Liver (tissue), 9 donors: ENCODE results near the gene DMAC2L. TPM values are rescaled to one million over a fixed set of nuclear protein-coding genes. Genes with fewer than 3 reads are reported as not detected.

Experiments
- DNase-seq: peaks from one replicate; pipeline ENCODE4 v3.0.0-alpha.2; 2017; ENCODE audit warnings: low spot score
- H3K27ac ChIP-seq, 2 donors: one replicate each; pipeline ENCODE4 v1.7.0; 2013; ENCODE audit warnings: inconsistent platforms in 2 of 2, low read length in 2 of 2, control low read depth in 1 of 2, low read depth in 1 of 2, mild to moderate bottlenecking in 1 of 2
- H3K27me3 ChIP-seq, 4 donors: one replicate each; pipeline versions ENCODE4 v1.6.1 to v1.7.0; 2013; ENCODE audit warnings: low read length in 3 of 4, inconsistent platforms in 1 of 4, mild to moderate bottlenecking in 1 of 4, moderate library complexity in 1 of 4; ENCODE audit not compliant: control insufficient read depth in 4 of 4, insufficient read depth in 4 of 4
- H3K36me3 ChIP-seq, 4 donors: one replicate each; pipeline versions ENCODE4 v1.6.1 to v1.7.0; 2013; ENCODE audit warnings: low read length in 3 of 4, mild to moderate bottlenecking in 3 of 4, low read depth in 1 of 4, moderate library complexity in 1 of 4; ENCODE audit not compliant: control insufficient read depth in 4 of 4, insufficient read depth in 3 of 4
- H3K4me1 ChIP-seq, 4 donors: one replicate each; pipeline versions ENCODE4 v1.6.1 to v1.7.0; 2013; ENCODE audit warnings: low read length in 3 of 4, mild to moderate bottlenecking in 3 of 4, moderate library complexity in 1 of 4; ENCODE audit not compliant: control insufficient read depth in 4 of 4, insufficient read depth in 4 of 4
- H3K4me3 ChIP-seq, 3 donors: one replicate each; pipeline versions ENCODE4 v1.6.1 to v1.7.0; 2013; ENCODE audit warnings: low read length in 3 of 3, control low read depth in 1 of 3, low read depth in 1 of 3, mild to moderate bottlenecking in 1 of 3
- H3K9ac ChIP-seq, 2 donors: one replicate each; pipeline ENCODE4 v1.7.0; 2013; ENCODE audit warnings: low read length in 2 of 2, mild to moderate bottlenecking in 2 of 2, moderate library complexity in 2 of 2, control low read depth in 1 of 2, low read depth in 1 of 2
- H3K9me3 ChIP-seq, 4 donors: one replicate each; pipeline versions ENCODE4 v1.6.1 to v1.7.0; 2013; ENCODE audit warnings: low read length in 3 of 4; ENCODE audit not compliant: control insufficient read depth in 4 of 4
- CTCF ChIP-seq: fragments of 150-350 bp; IDR thresholded peaks from 2 replicates; pipeline ENCODE4 v1.5.1; 2017; ENCODE audit warnings: improper control_type of control experiment, low read depth, low read length; ENCODE audit not compliant: missing input control
- EGR1 ChIP-seq, 2 donors: IDR thresholded peaks; 2 replicates each; pipeline ENCODE4 v1.6.1; 2016 to 2018; ENCODE audit warnings: antibody characterized with exemption in 2 of 2, low read depth in 2 of 2
- FOXA1 ChIP-seq: IDR thresholded peaks from 2 replicates; pipeline ENCODE4 v1.6.1; 2016; ENCODE audit warnings: antibody characterized with exemption
- FOXA2 ChIP-seq: IDR thresholded peaks from 2 replicates; pipeline ENCODE4 v1.6.1; 2016; ENCODE audit warnings: antibody characterized with exemption
- GABPA ChIP-seq, 2 donors: IDR thresholded peaks in 1 of 2; conservative IDR thresholded peaks in 1 of 2; 2 replicates each; pipeline ENCODE4 v1.6.1; 2016; ENCODE audit warnings: antibody characterized with exemption in 2 of 2, mild to moderate bottlenecking in 1 of 2, moderate library complexity in 1 of 2
- HNF4A ChIP-seq, 2 donors: conservative IDR thresholded peaks; 2 replicates each; pipeline ENCODE4 v1.6.1; 2016; ENCODE audit warnings: antibody characterized with exemption in 2 of 2, mild to moderate bottlenecking in 2 of 2
- JUND ChIP-seq, 2 donors: IDR thresholded peaks; 2 replicates each; pipeline ENCODE4 v1.6.1; 2016; ENCODE audit warnings: antibody characterized with exemption in 2 of 2
- NR2F2 ChIP-seq: IDR thresholded peaks from 2 replicates; pipeline ENCODE4 v1.6.1; 2016; ENCODE audit warnings: antibody characterized with exemption
- RAD21 ChIP-seq, 2 donors: IDR thresholded peaks; 2 replicates each; pipeline ENCODE4 v1.6.1; 2016; ENCODE audit warnings: antibody characterized with exemption in 2 of 2, mild to moderate bottlenecking in 2 of 2
- RXRA ChIP-seq, 2 donors: IDR thresholded peaks; 2 replicates each; pipeline ENCODE4 v1.6.1; 2017 to 2018; ENCODE audit warnings: antibody characterized with exemption in 2 of 2, mild to moderate bottlenecking in 1 of 2
- SP1 ChIP-seq: IDR thresholded peaks from 2 replicates; pipeline ENCODE4 v1.6.1; 2018; ENCODE audit warnings: antibody characterized with exemption, mild to moderate bottlenecking
- TAF1 ChIP-seq: conservative IDR thresholded peaks from 2 replicates; pipeline ENCODE4 v1.6.1; 2016; ENCODE audit warnings: antibody characterized with exemption, mild to moderate bottlenecking
- YY1 ChIP-seq: IDR thresholded peaks from 2 replicates; pipeline ENCODE4 v1.6.1; 2016; ENCODE audit warnings: antibody characterized with exemption, mild to moderate bottlenecking
- WGBS: extraction: QIAGEN DNeasy Blood & Tissue Kit; methylation state at CpG from one replicate; pipeline ENCODE4 v1.1.7; 2013; 5-methylcytosine and 5-hydroxymethylcytosine counted together
- polyA plus RNA-seq, 2 donors: library from polyadenylated mRNA; stranded (reverse) in 1 of 2; unstranded in 1 of 2; fragments of 200-250 nt in 1 of 2; fragments of >200 nt in 1 of 2; fragmentation: Nextera tagmentation in 1 of 2; extraction: Ambion mirVana in 1 of 2; gene quantifications; one replicate each; pipeline versions ENCODE4 v1.2.1 to v1.2.3, GENCODE V29; 2013 to 2015
- total RNA-seq, 2 donors: library from RNA; depleted of rRNA; stranded (reverse); fragments of >200 nt; gene quantifications; one replicate each; pipeline ENCODE4 v1.2.3, GENCODE V29; 2014
- TF ChIP-seq, protein P1 (sequence below): IDR thresholded peaks from 2 replicates; pipeline ENCODE4 v1.6.1; 2016; ENCODE audit warnings: antibody characterized with exemption
- TF ChIP-seq, protein P2 (sequence below): IDR thresholded peaks from 2 replicates; pipeline ENCODE4 v1.6.1; 2016; ENCODE audit warnings: antibody characterized with exemption, mild to moderate bottlenecking
- TF ChIP-seq, protein P3 (sequence below): IDR thresholded peaks from 2 replicates; pipeline ENCODE4 v1.6.1; 2016; ENCODE audit warnings: antibody characterized with exemption
- TF ChIP-seq, protein P4 (sequence below): IDR thresholded peaks from 2 replicates; pipeline ENCODE4 v1.6.1; 2016; ENCODE audit warnings: antibody characterized with exemption
- donor health status: healthy.
- donor health status: healthy.
- donor health status: healthy.
- donor health status: healthy.
- donor health status: healthy.

Gene DMAC2L
- total and polyA plus RNA-seq, 4 donors: 5.2 to 17.2 (median 6.5) TPM

GRCh38 chr14:50301914-50302313 lies 10.2 kb upstream of the DMAC2L start:
- Histone ChIP-seq H3K36me3 (peaks cover 0 to 2% (median under 1%) of the 10 kb centered on the region in 4 donors), H3K4me1 (peaks cover 2 to 7% (median 4%) of the 10 kb centered on the region in 4 donors), H3K27ac (no peak overlapping the region), H3K9ac (no peak overlapping the region), H3K27me3 (no peaks in the 10 kb centered on the region), H3K4me3 (no peak overlapping the region), H3K9me3 (no peaks in the 10 kb centered on the region)
- DNase-seq: no peak
- TF ChIP-seq TAF1 (no peak), RAD21 (IDR thresholded peaks at IDR 0.05) (no peak), JUND (IDR thresholded peaks at IDR 0.05) (no peak), HNF4A (conservative IDR thresholded peaks at IDR 0.05) (no peak)
- TF ChIP-seq, protein P1, sequence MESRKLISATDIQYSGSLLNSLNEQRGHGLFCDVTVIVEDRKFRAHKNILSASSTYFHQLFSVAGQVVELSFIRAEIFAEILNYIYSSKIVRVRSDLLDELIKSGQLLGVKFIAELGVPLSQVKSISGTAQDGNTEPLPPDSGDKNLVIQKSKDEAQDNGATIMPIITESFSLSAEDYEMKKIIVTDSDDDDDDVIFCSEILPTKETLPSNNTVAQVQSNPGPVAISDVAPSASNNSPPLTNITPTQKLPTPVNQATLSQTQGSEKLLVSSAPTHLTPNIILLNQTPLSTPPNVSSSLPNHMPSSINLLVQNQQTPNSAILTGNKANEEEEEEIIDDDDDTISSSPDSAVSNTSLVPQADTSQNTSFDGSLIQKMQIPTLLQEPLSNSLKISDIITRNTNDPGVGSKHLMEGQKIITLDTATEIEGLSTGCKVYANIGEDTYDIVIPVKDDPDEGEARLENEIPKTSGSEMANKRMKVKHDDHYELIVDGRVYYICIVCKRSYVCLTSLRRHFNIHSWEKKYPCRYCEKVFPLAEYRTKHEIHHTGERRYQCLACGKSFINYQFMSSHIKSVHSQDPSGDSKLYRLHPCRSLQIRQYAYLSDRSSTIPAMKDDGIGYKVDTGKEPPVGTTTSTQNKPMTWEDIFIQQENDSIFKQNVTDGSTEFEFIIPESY: no peak

- Histone ChIP-seq H3K27ac (peak overlapping the region in 1 of 2 donors; percentile 66), H3K4me1 (peaks cover 0 to 7% (median 4%) of the 10 kb centered on the region in 4 donors), H3K9ac (no peak overlapping the region), H3K27me3 (no peaks in the 10 kb centered on the region), H3K9me3 (no peaks in the 10 kb centered on the region), H3K36me3 (peaks cover 0 to 2% (median under 1%) of the 10 kb centered on the region in 4 donors), H3K4me3 (no peak overlapping the region)
- DNase-seq: no peak
- 51% methylated on average over 8 of the region's 8 CpGs for WGBS
- TF ChIP-seq YY1 (peak; percentile 45), HNF4A (conservative IDR thresholded peaks at IDR 0.05) (peak; percentile 73 to 76), NR2F2 (no peak), JUND (IDR thresholded peaks at IDR 0.05) (no peak), RAD21 (IDR thresholded peaks at IDR 0.05) (no peak), SP1 (peak; percentile 58), FOXA1 (no peak), CTCF (no peak), GABPA (IDR thresholded peaks at IDR 0.05 in 1 of 2, conservative IDR thresholded peaks at IDR 0.05 in 1 of 2) (peak in 1 of 2 donors; percentile 12), EGR1 (IDR thresholded peaks at IDR 0.05; ENCODE audit: low read depth in 2 of 2) (no peak), RXRA (IDR thresholded peaks at IDR 0.05) (peak; percentile 50 to 70), FOXA2 (peak; percentile 30)
- TF ChIP-seq, protein P2, sequence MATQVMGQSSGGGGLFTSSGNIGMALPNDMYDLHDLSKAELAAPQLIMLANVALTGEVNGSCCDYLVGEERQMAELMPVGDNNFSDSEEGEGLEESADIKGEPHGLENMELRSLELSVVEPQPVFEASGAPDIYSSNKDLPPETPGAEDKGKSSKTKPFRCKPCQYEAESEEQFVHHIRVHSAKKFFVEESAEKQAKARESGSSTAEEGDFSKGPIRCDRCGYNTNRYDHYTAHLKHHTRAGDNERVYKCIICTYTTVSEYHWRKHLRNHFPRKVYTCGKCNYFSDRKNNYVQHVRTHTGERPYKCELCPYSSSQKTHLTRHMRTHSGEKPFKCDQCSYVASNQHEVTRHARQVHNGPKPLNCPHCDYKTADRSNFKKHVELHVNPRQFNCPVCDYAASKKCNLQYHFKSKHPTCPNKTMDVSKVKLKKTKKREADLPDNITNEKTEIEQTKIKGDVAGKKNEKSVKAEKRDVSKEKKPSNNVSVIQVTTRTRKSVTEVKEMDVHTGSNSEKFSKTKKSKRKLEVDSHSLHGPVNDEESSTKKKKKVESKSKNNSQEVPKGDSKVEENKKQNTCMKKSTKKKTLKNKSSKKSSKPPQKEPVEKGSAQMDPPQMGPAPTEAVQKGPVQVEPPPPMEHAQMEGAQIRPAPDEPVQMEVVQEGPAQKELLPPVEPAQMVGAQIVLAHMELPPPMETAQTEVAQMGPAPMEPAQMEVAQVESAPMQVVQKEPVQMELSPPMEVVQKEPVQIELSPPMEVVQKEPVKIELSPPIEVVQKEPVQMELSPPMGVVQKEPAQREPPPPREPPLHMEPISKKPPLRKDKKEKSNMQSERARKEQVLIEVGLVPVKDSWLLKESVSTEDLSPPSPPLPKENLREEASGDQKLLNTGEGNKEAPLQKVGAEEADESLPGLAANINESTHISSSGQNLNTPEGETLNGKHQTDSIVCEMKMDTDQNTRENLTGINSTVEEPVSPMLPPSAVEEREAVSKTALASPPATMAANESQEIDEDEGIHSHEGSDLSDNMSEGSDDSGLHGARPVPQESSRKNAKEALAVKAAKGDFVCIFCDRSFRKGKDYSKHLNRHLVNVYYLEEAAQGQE: no peak
- TF ChIP-seq, protein P3, sequence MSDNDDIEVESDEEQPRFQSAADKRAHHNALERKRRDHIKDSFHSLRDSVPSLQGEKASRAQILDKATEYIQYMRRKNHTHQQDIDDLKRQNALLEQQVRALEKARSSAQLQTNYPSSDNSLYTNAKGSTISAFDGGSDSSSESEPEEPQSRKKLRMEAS: peak; percentile 44
- TF ChIP-seq, protein P4, sequence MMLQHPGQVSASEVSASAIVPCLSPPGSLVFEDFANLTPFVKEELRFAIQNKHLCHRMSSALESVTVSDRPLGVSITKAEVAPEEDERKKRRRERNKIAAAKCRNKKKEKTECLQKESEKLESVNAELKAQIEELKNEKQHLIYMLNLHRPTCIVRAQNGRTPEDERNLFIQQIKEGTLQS: no peak
- TF ChIP-seq, protein P1: peak; percentile 41
Observed at GRCh38 chr14:50303744-50304471, 8.2 kb upstream of the DMAC2L start.
